ENCODE measurements around the gene CCDC171.

DNA sequence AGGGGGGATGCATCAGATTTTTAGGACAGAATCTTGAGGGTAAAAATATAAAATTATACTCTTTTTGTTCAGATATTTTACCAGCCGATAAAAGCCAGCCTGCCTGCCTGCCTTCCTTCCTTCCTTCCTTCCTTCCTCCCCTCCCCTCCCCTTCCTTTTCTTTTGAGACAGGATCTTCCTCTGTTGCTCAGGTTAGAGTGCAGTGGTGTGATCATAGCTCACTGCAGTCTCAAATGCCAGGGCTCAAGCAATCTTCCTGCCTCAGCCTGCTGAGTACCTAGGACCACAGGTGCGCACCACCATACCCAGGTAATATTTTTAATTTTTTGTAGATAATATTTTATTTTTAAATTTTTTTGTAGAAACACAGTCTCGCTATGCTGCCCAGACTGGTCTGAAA is 330.0 kb downstream of the CCDC171 start:
- no peak for TF ChIP-seq EP300 (conservative IDR thresholded peaks at IDR 0.05; ENCODE audit: poor library complexity, severe bottlenecking)
- no peak for TF ChIP-seq TAF1 (IDR thresholded peaks at IDR 0.05; ENCODE audit: low read depth)
- TF ChIP-seq, protein P1, sequence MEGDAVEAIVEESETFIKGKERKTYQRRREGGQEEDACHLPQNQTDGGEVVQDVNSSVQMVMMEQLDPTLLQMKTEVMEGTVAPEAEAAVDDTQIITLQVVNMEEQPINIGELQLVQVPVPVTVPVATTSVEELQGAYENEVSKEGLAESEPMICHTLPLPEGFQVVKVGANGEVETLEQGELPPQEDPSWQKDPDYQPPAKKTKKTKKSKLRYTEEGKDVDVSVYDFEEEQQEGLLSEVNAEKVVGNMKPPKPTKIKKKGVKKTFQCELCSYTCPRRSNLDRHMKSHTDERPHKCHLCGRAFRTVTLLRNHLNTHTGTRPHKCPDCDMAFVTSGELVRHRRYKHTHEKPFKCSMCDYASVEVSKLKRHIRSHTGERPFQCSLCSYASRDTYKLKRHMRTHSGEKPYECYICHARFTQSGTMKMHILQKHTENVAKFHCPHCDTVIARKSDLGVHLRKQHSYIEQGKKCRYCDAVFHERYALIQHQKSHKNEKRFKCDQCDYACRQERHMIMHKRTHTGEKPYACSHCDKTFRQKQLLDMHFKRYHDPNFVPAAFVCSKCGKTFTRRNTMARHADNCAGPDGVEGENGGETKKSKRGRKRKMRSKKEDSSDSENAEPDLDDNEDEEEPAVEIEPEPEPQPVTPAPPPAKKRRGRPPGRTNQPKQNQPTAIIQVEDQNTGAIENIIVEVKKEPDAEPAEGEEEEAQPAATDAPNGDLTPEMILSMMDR (IDR thresholded peaks at IDR 0.05; ENCODE audit: poor library complexity, severe bottlenecking): no peak
- no peak for TF ChIP-seq SMC3 (conservative IDR thresholded peaks at IDR 0.05; ENCODE audit: poor library complexity)
- no peak for TF ChIP-seq EZH2 (IDR thresholded peaks at IDR 0.05; ENCODE audit: borderline replicate concordance, insufficient read depth, low read length, poor library complexity, severe bottlenecking)
